Stimulated activated CD4-positive, alpha-beta T cell treated with anti-CD3 and anti-CD28 coated beads, TNF-alpha, amount 100 ng/mL, for 1 hour (primary cell): Measurements from ENCODE around the gene BNIP3.

ENCODE experiments used
- DNase-seq, 3 donors: peaks; one replicate each; pipeline ENCODE4 v3.0.0-alpha.2; 2020; ENCODE audit warnings: low read depth in 3 of 3, low spot score in 1 of 3

The BNIP3 gene

DNA sequence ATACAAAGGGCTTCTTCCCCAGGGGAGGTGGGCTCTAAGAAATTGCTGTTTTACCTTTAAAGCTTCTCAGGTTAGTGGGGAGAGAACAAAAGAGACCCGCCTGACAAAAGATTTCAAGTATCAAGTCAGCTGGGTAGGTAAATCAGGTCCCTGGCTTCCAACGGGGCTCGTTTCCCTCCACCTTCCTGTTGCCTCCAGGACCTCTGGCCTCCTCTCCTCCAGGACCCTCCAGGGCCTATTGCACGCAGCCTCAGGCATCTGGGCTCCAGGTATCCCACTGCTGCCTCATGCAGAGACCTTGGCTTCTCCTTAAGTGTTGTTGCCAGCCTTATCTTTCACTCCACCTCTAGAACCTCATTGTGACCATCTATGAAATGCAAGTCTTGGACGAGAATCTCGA is 2.9 kb downstream of the BNIP3 start:
- no peak for DNase-seq

DNA sequence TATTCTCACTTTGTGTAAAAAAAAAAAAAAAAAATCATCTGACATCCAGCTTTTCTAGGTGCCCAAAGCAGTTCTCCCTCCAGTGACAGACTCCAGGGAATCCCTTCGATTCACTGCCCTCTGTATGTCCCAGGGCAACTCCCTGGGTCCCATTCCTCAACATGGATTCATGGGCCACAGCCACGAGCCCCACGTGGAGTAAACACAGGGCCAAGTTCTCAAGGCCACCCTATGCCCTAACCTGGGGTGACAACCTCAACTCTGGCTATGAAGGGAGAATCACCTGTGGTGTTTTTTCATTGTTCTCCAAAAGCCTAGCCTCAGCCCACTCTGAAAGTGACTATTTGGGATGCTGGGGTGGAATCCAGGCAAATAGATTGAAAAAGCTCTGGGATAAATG is 3.4 kb downstream of the BNIP3 start:
- no peak for DNase-seq

DNA sequence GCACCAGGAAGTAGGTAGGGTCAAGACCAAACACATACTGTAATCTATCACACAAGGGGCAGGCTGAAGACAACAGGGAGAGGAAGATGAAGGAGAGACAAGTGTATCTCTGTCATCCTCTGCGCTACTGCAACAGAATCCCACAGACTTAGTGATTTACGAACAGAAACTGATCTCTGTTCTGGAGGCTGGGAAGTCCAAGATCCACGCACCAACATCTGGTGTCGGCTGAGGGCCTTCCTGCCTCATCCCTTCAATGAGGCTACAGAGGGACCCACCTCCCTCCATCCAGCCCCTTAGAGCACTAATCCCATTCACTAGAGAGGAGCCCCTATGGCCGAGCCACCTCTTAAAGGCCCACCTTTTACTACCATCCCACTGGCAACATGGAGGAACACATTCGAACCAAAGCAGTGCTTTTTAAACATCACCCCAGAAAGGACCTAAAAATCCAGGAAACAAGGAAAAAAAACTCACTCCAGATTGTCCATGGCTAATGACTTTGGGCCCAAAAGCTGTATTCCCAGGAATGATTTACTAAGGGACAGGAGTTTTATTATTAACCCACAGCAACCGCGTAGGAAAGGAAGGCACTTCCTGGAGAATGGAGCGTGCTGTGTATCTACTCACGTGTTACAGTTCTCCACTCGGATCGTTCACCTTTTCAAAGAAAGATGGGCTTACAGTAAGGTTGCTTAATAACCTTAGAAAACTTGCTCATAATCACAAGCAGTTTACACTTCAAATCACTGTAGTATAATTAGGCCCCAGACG is 4.2 kb downstream of the BNIP3 start:
- no peak for DNase-seq

DNA sequence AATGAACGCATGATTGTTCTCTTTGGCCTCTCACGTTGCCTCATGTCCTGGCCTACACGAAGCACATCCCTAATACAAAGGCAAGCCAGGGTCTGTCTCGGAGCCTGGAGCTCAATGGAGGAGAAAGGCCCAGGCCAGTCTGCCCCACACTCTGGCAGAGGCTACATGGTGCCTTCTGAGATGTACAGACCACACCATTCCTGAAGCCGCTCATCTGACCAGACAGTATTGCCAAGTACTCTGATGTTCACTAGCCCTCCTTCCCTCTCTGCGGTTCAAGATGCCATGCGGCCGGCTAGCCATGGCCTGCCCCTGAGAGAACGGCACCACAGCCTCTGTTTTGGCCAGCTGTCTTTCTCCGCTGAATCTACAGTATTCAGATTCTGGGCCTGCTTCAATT is 5.9 kb downstream of the BNIP3 start:
- DNase-seq: no peak

DNA sequence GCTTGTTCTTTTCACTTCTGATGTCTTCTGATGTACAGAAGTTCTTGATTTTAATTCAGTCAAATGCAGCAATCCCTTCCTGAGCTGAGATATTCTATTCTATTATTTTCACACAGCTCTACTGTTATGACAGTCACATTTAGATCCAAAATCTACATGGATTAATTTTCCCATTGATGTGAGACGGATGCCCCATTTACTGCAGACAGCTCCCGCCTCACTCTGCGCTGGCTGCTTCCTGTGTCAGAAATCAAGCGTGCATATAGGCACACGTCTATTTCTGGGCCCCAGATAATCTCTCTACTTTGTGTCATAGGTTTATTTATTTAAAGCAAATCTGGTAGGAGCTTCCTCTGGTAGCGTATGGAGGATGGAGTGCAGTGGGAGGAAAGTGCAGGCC is 6.7 kb downstream of the BNIP3 start:
- no peak for DNase-seq

DNA sequence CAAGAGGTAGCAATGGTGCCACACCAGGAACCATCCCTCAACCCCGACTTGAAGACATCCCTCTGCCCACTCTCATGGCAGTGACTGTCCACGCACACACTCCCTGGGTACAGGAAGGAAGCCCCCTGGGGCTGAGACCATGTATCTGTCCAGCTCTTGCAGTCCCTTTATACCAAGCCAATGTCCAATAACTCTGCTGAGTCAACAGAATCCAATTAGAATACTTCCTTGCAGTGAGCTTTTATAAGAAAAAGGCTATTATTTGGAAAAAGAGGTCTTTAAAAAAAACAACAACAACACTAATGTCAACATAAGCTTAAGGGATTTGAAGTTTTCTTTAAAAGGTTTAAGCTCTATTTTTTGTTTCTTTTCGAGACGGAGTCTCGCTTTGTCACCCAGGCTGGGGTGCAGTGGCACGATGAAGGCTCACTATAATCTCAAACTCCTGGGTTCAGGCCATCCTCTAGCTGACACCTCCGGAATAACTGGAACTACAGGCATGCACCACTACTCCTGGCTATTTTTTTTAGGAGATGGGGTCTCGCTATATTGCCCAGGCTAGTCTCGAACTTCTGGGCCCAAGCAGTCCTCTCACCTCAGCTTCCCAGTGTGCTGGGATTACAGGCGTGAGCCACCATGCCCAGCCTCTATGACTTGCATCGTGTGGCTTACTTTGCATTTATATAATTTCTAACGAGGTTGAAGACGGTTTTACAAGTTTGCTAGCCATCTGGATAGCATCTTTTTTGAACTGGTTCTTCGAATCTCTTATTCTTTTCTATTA is 7.5 kb downstream of the BNIP3 start:
- no peak for DNase-seq

DNA sequence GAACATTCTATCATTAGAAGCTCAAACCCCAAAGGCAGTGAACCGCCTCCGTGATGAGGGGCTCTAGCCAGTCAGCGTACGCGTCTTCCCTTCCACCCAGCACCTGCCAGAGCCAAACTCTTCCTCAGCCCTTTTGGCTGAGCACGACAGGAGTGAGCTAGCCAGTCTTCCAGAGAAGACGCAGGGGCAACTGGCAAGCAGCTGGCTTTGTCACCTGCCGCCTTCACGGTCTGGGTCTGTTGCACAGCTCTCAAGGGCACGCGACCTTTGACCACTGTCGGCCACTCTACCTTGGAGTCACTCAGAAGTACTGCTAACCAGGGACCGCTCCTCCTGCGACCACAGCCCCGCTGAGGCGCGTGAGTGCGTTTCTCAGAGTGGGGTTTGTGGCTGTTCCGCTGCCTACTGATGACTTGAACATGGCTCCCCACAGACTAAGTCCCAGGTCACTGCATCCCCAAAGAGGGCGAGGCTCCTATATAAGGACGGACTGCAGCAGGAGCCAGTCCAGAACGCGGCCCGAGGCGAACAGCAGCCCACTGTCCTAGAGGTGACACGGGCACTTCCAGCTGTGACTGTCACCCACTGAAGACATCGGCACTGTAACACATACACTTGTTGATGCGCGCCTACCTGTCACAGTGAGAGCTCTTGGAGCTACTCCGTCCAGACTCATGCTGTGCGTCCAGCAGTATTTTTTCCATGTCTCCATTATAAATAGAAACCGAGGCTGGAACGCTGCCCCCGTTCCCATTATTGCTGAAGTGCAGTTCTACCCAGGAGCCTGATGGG is 8.4 kb downstream of the BNIP3 start:
- no peak for DNase-seq

DNA sequence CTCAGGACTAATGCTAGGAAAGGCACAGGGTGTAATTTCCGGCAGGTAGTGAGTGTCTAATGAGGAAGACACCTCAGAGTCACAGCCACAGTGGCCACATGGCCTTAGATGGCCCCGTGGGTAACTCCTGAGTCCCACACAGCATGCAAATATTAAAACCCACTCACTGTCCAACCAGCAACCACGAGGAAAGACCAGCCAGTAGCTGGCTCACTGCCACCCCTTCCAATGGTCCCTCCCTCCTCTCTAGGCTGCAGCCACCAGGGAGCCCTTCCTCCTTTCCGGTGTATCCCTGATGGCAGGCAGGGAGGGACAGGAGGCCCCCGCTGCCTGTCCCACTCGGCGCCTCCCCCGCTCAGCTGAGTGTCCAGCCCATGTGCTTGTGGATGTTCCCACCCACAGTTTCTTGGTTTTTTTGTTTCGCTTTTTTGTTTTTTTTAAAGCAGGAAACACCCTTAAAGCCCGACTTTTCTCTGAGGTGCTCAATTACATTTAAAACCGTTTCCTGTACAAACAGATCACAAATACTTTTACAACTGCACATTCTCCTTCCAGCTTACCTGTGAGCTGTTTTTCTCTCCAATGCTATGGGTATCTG is 9.2 kb downstream of the BNIP3 start:
- no peak for DNase-seq

DNA sequence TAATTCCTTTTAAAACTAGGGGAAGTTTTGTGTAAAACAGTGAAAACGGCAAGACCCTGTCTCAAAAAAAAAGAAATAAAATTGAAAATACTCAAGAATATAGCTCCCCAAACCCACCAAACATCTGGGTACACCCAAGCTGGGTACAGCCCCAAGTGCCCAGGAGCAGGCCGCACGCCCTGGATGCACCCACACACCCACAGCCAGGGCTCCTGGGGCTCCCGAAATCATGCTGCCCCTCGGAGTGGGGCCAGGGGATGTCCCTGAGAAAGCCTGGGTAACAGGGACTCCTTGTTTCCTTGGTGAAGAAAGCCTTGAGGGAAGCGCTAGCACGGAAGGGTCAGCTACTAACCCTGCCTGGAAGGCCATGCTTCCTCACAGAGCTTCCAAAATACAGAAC is 10.1 kb downstream of the BNIP3 start:
- DNase-seq: no peak

DNA sequence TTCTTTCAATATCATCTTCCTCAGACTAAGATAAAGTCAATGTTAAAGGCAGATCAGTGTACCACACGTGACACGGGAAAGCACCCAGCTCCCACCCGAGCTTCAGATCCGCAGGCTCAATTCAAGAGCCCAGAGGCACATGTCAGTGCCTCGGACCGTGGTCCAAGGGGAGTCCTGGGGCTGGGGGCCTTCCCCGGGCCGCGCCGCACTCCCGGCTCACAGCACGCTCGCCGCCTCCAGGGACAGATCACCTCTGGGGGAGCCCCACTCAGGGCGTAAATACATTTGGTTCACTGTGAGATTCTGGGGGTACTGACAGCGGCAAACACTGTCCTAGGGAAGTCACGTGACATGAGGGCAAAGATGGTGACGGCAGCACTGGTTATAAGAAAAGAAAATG is 10.8 kb downstream of the BNIP3 start:
- DNase-seq: no peak

DNA sequence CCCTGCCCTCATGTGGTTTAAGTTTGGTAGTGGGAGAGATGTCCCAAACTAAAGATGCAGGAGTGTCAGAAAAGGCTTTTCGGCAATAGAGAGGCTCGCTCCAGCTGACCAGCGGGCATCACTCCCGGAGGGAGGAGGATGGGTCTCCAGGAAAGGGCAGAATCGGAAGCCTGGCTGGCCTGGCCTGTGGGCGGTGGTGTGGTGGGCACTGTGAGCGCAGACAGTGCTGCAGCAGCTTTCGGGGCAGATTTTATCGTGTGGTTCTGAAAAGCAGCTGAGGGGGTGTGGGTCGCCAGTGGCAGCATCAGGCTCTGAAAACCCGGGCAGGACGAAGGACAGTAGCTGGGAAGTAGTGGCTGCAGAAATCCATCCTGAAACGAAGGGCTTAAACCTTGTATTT is 12.8 kb downstream of the BNIP3 start:
- no peak for DNase-seq

DNA sequence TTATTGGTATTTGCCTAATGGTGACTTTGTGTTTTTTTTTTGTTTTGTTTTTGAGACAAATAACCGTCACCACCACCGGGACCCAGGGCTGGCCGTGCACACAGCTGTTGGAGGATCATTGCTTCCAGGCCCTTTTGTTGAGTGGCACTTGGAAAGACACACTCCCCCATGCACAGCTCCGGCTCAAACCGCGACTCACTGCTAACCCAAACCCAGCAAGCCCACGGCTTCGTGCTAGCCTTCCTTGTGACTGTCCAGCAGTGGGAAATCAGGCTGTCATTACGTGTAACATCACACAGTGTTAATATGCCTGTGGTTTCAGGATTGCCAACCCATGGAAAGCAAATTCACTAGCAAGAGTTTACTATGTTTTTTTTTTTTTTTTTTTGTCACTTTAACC is 17.4 kb downstream of the BNIP3 start:
- DNase-seq: no peak

DNA sequence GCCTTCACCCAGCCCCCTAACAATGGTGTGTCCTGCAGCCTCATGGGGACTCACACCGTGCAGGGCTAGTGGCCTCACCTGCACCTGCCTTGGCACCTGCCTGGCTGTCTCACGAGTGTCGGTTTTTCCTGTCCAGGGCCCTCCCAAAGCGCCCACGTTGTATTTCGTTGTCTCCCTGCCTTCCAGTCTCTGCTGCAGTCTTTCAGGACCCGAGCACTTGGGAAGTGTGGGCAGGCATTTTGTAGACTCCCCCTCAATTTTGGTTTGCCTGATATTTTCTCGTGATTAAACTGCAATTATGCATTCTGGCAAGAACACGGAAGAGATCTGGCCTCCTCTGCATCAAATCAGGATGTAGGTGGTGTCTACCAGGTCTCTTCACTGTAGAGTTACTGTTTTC is 17.9 kb downstream of the BNIP3 start:
- no peak for DNase-seq

DNA sequence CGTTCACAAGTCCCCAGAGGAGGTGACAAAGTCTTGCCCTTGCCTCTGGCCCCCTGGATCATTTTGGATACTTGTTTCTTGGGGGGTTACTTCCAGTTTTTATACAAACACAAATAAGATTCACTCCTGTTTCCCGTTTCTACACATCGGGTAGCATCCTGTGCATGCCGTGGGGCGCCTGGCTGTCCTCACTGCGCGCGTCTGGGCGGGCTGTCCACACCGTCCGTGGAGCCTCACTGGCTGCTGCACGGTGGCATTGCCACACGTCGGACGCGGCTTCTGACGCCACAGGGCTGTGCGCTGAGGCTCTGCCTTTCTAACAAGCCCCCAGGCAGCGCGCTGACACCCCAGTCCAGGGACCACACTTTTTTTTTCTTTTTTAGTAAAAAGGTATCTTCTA is 18.4 kb downstream of the BNIP3 start:
- DNase-seq: no peak

DNA sequence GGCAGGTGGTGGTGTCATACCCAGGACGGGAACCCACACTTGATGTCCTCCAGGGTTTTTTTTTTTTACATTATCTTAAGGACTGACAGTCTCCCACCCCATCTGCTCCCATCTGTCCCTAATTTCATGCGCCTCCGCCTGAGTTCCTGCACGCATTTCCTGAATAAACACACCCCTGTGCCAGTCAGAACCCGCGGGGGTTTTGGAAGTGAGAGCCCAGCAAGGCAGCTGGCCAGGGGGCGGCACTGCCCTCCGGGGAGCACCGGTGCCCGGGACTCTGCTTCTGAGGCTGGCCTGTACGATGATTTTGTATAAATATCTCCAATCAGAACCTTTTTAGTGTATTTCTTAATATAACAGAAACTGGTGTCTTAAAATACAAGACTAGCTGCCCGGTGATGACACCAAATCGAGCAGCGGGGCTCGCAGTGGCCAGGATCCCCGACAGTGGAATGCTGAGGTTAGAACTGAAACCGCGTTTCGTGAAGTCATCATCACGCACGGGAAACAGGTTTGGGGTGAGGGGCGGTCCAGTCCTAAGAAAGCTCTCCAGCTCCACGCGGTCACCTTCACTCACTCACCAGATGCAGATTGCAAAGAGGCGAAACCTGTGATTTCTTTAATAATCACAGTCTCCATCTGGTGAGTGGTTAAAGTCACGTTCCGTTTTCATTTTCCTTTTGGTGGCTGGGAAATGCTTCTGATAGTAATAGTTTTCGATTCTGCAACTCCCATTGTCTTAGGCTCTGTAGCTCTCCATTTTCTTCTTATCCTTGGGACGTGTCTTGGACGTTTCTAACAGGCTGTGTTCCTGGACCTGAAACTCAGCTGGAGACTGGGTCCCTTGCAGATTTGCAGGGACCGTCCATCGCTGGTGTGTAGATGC is 19.7 kb downstream of the BNIP3 start:
- no peak for DNase-seq

DNA sequence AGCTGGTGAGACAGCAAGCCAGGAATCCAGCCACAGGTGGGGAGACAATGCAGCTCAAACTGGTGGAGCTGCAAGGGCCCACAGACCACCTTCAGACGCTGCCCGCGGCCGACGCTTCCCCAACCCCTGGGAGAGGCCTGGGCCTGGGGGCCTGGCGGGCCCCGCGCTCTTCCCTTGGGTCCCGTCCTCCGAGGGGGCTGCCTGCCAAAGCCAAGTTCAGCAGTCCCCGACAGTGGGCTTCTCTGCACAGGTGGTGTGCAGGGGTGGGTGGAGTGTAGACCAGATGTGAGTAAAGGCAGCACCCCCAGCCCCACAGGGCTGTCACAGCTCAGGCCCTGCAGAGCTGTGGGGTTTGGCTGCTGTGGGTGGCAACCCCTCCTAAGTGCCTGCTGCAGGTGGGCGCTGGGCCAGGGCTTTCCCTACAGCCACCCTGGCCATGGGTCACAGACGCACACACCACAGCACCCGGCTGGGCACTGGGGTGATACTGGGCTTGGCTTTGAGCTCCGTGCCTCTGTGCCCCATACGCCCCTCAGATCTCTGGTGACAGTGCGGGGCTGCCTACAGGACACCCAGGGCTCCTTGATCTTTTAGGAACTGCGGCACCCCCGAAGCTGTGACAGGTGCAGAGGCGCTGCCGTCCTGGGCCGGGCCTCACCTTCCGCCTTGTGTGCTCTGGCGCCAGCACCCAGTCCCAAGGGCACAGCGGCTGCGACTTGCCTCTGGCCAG is 20.5 kb downstream of the BNIP3 start:
- DNase-seq: no peak

DNA sequence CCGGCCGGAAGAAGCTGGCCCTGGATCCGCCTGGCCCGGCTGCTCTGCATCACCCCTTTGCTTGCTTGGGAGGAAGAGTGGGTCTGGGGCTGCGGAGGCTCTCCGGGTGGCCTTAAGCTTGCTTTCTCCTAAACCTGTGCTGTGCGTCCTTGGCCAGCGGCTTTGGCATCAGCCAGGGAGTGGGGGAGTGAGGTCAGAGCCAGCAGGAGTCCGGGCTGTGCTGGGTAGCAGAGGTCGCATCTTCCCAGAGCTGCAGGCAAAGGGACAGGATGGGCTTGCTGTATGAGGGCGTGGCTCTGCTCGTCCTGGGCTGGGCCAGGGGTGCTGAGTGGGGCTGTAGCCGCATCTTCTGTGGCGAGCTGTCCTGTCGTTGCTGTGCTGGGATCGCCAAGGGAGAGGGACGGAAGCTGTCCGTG is 21.1 kb downstream of the BNIP3 start:
- DNase-seq: no peak

DNA sequence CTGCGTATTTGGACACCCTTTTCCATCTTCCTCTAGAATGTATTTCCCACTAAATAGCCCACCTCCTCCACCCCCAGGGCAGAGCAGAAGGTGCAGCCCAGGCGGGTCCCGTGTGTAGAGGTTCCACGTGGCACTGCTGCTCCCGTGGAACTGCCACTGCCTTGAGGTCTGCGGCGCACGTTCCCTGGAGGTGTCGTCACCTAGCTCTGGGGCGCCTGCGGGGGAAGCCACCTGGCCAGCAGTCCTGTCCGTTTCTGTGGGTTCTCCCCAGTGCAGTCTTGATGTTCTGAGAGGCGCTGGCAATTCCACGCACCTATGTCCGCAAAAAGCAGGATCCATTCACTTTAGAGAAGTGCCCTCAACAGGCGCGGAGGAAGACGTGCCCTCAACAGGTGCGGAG is 21.9 kb downstream of the BNIP3 start:
- no peak for DNase-seq

DNA sequence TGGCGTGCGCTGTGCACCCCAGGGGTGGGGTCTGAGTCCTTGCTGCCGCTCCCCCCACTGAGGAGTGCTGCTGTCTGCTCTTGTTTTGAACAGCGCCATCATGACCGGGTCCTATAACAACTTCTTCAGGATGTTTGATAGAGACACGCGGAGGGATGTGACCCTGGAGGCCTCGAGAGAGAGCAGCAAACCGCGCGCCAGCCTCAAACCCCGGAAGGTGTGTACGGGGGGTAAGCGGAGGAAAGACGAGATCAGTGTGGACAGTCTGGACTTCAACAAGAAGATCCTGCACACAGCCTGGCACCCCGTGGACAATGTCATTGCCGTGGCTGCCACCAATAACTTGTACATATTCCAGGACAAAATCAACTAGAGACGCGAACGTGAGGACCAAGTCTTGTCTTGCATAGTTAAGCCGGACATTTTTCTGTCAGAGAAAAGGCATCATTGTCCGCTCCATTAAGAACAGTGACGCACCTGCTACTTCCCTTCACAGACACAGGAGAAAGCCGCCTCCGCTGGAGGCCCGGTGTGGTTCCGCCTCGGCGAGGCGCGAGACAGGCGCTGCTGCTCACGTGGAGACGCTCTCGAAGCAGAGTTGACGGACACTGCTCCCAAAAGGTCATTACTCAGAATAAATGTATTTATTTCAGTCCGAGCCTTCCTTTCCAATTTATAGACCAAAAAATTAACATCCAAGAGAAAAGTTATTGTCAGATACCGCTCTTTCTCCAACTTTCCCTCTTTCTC is 26.0 kb downstream of the BNIP3 start:
- DNase-seq: no peak
